B cell (primary cell): ENCODE measurements around the gene ABHD17C. TPM values are rescaled to one million over a fixed set of nuclear protein-coding genes. Genes with fewer than 3 reads are reported as not detected.

ENCODE experiments used
- ATAC-seq: fragments of 200-7000 bp; cut with Tn5 transposase; one replicate; pipeline ENCODE4 v1.10.0; 2021; ENCODE audit warnings: low read depth, mild to moderate bottlenecking, moderate number of reproducible peaks, moderate library complexity
- CTCF ChIA-PET: fragments of 350-600 bp; sonication (Branson Sonifier 250); formaldehyde crosslinking; loops from one replicate; lab custom pipeline; 2021; ENCODE audit warnings: antibody characterized with exemption, inconsistent platforms; lab: Charles Lee
- POLR2A ChIA-PET: fragments of 350-600 bp; sonication (Branson Sonifier 250); formaldehyde crosslinking; loops from one replicate; lab custom pipeline; 2021; ENCODE audit warnings: antibody characterized with exemption; lab: Charles Lee
- DNase-seq: peaks from one replicate; pipeline ENCODE4 v3.0.0; 2013
- H2AFZ ChIP-seq: 2 replicates; pipeline ENCODE4 v1.6.1; 2012; ENCODE audit warnings: mild to moderate bottlenecking, low read depth, low read length; ENCODE audit not compliant: insufficient read depth, poor library complexity, severe bottlenecking
- H3K27ac ChIP-seq, 2 donors: 1 replicate in 1 of 2; 2 replicates in 1 of 2; pipeline ENCODE4 v1.5.1; 2012 to 2013; ENCODE audit warnings: low read length in 2 of 2, mild to moderate bottlenecking in 2 of 2, moderate library complexity in 1 of 2
- H3K27me3 ChIP-seq, 4 experiments: fragments of 200-600 bp in 1 of 4; sonication (generic) in 1 of 4; replicated peaks in 1 of 4; 1 replicate in 2 of 4; 2 replicates in 2 of 4; pipeline versions ENCODE4 v1.6.1 to v1.7.0; 2013 to 2016; ENCODE audit warnings: low read length in 3 of 4, mild to moderate bottlenecking in 2 of 4, mixed read lengths in 1 of 4, moderate library complexity in 1 of 4; ENCODE audit not compliant: insufficient read depth in 4 of 4, control insufficient read depth in 3 of 4; ENCODE audit errors: control extremely low read depth in 1 of 4
- H3K36me3 ChIP-seq, 2 experiments: replicated peaks in 1 of 2; 1 replicate in 1 of 2; 2 replicates in 1 of 2; pipeline versions ENCODE4 v1.6.1 to v1.7.1; 2013; ENCODE audit warnings: low read length in 1 of 2; ENCODE audit not compliant: insufficient read depth in 2 of 2, control insufficient read depth in 1 of 2; ENCODE audit errors: control extremely low read depth in 1 of 2, extremely low read depth in 1 of 2
- H3K4me1 ChIP-seq, 2 donors: fragments of 200-600 bp in 1 of 2; sonication (generic) in 1 of 2; 1 replicate in 1 of 2; 2 replicates in 1 of 2; pipeline versions ENCODE4 v1.5.1 to v1.6.1; 2013 to 2017; ENCODE audit warnings: low read length in 2 of 2; ENCODE audit not compliant: control insufficient read depth in 2 of 2, insufficient read depth in 2 of 2
- H3K4me2 ChIP-seq: replicated peaks from 2 replicates; pipeline ENCODE3; 2012; ENCODE audit warnings: mild to moderate bottlenecking, low read depth, low read length; ENCODE audit not compliant: poor library complexity, severe bottlenecking
- H3K4me3 ChIP-seq, 5 experiments: fragments of 200-600 bp in 1 of 5; sonication (generic) in 1 of 5; 1 replicate in 3 of 5; 2 replicates in 2 of 5; pipeline versions ENCODE4 v1.5.1 to v1.7.0; 2011 to 2016; ENCODE audit warnings: low read length in 4 of 5, mild to moderate bottlenecking in 4 of 5, low read depth in 2 of 5, control low read depth in 1 of 5, moderate library complexity in 1 of 5; ENCODE audit not compliant: insufficient read depth in 1 of 5; ENCODE audit errors: control extremely low read depth in 1 of 5, extremely low read depth in 1 of 5
- H3K79me2 ChIP-seq: fragments of 200-600 bp; sonication (generic); one replicate; pipeline ENCODE4 v1.6.0; 2016; ENCODE audit warnings: low read length; ENCODE audit not compliant: control insufficient read depth, insufficient read depth
- H3K9ac ChIP-seq: fragments of 200-600 bp; sonication (generic); 2 replicates; pipeline ENCODE4 v1.6.1; 2017; ENCODE audit warnings: mild to moderate bottlenecking, low read length, moderate library complexity
- H3K9me3 ChIP-seq, 3 donors: one replicate each; pipeline versions ENCODE4 v1.6.1 to v1.7.1; 2013; ENCODE audit warnings: low read length in 2 of 3; ENCODE audit not compliant: control insufficient read depth in 2 of 3, insufficient read depth in 1 of 3; ENCODE audit errors: control extremely low read depth in 1 of 3
- H4K20me1 ChIP-seq: 2 replicates; pipeline ENCODE4 v1.6.0; 2012; ENCODE audit warnings: mild to moderate bottlenecking, low read length; ENCODE audit not compliant: insufficient read depth, control insufficient read depth, poor library complexity, severe bottlenecking
- H3K27ac Mint-ChIP-seq: one replicate; pipeline ENCODE4 v1.8.0; 2021; ENCODE audit warnings: mixed read lengths
- H3K27me3 Mint-ChIP-seq: one replicate; pipeline ENCODE4 v1.8.0; 2021; ENCODE audit warnings: mixed read lengths
- H3K4me1 Mint-ChIP-seq: one replicate; pipeline ENCODE4 v1.8.0; 2021; ENCODE audit warnings: mixed read lengths
- H3K4me3 Mint-ChIP-seq: one replicate; pipeline ENCODE4 v1.8.0; 2021; ENCODE audit warnings: mixed read lengths
- H3K9me3 Mint-ChIP-seq: one replicate; pipeline ENCODE4 v1.8.0; 2022; ENCODE audit warnings: mixed read lengths; ENCODE audit not compliant: insufficient read depth
- EZH2 ChIP-seq: IDR thresholded peaks from 2 replicates; pipeline ENCODE4 v1.6.1; 2012; ENCODE audit warnings: borderline replicate concordance, low read depth, mild to moderate bottlenecking, moderate library complexity, low read length; ENCODE audit not compliant: insufficient read depth, poor library complexity, severe bottlenecking
- WGBS: methylation state at CpG from one replicate; pipeline ENCODE4 v1.1.5; 2013; ENCODE audit warnings: missing lambda C conversion rate; ENCODE audit not compliant: insufficient coverage; 5-methylcytosine and 5-hydroxymethylcytosine counted together
- intact Hi-C: fragments of 100-400 bp; cut with micrococcal nuclease; formaldehyde crosslinking; loops from one replicate; pipeline ENCODE4 v1.10.0; 2022
- polyA plus RNA-seq: library from polyadenylated mRNA; depleted of rRNA; stranded (reverse); fragments of >200 nt; gene quantifications from 2 replicates; pipeline ENCODE4 v1.2.3, GENCODE V29; 2012
- total RNA-seq, 2 donors: library from RNA; stranded (reverse); fragments of 120-200 nt in 1 of 2; gene quantifications; 1 replicate in 1 of 2; 2 replicates in 1 of 2; pipeline versions ENCODE4 v1.2.3 to v1.2.4, GENCODE V29; 2013 to 2022
- TF ChIP-seq, protein P1 (sequence below): fragments of 200-600 bp; IDR thresholded peaks from one replicate; pipeline ENCODE4 v1.8.0; 2022; ENCODE audit warnings: antibody characterized with exemption, mild to moderate bottlenecking

ABHD17C gene
- total and polyA plus RNA-seq, 2 donors (not counting 1 experiment from before 2014, with no cell fraction given) = 0.78 to 1.9 TPM

DNA sequence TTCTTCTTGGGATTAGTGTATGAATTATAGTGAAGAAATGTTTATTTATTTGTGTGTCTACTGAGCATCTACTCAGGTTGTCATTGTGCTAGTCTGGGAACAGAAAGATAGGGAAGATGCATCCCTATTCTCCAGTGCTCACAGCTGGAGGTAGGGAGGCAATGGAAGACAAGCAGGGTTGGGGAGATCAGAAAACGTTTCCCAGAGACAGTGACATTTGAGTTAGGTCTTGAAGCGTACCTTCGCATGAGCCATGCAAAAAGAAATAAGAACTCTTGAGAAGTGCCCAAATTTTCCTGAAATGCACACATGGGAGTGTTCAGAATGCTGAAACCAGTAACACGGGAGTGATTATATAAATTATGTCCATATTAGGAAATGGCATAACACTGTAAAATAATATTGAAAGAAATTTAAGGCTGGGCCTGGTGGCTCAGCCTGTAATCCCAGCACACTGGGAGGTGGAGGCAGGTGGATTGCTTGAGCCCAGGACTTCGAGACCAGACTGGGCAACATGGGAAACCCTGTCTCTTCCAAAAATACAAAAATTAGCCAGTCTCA lies 78.8 kb downstream of the ABHD17C start:
- Mint-ChIP-seq H3K27me3 (peaks cover 14% of the 10 kb centered on the region), H3K4me1 (peaks cover 4% of the 10 kb centered on the region), H3K9me3 (no peaks in the 10 kb centered on the region), H3K4me3 (no peak overlapping the region), H3K27ac (no peak overlapping the region)
- no peak for ATAC-seq
- H3K9ac ChIP-seq = no peak overlapping the region
- H3K9me3 ChIP-seq = peaks cover 0 to 2% (median 0%) of the 10 kb centered on the region in 3 donors
- ChIA-PET CTCF (no interaction called here), POLR2A (no interaction called here)
- H4K20me1 ChIP-seq = no peaks in the 10 kb centered on the region
- intact Hi-C loops = no loop called here
- H3K27ac ChIP-seq = no peak overlapping the region
- TF ChIP-seq, protein P1, sequence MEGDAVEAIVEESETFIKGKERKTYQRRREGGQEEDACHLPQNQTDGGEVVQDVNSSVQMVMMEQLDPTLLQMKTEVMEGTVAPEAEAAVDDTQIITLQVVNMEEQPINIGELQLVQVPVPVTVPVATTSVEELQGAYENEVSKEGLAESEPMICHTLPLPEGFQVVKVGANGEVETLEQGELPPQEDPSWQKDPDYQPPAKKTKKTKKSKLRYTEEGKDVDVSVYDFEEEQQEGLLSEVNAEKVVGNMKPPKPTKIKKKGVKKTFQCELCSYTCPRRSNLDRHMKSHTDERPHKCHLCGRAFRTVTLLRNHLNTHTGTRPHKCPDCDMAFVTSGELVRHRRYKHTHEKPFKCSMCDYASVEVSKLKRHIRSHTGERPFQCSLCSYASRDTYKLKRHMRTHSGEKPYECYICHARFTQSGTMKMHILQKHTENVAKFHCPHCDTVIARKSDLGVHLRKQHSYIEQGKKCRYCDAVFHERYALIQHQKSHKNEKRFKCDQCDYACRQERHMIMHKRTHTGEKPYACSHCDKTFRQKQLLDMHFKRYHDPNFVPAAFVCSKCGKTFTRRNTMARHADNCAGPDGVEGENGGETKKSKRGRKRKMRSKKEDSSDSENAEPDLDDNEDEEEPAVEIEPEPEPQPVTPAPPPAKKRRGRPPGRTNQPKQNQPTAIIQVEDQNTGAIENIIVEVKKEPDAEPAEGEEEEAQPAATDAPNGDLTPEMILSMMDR = no peak
- no peak for TF ChIP-seq EZH2
- H3K4me1 ChIP-seq = peaks cover 0 to 2% of the 10 kb centered on the region in 2 donors
- no peak overlapping the region for H3K4me2 ChIP-seq
- no peaks in the 10 kb centered on the region for H3K36me3 ChIP-seq
- H3K27me3 ChIP-seq = peaks cover 0 to 23% (median 8%) of the 10 kb centered on the region in 4 experiments
- H3K79me2 ChIP-seq = no peaks in the 10 kb centered on the region
- no peak for DNase-seq
- H3K4me3 ChIP-seq = no peak overlapping the region
- H2AFZ ChIP-seq = no peak overlapping the region
- WGBS = 71% methylated on average over 3 of the region's 5 CpGs

DNA sequence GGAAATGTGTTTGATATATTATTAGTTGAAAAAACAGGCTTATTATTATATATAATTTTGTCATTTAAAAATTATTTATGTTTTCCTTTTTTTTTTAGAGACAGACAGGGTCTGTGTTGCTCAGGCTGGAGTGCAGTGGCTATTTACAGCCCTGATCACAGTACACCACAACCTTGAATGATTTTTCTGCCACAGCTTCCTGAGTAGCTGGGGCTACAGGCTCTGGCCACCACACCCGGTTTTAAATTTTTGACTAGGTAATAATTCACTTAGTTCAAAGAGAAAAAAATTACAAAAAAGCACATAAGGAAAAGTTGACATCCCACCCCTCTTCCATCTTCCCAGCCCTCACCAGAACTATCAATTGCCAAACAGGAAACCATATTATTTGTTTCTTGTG lies 79.4 kb downstream of the ABHD17C start:
- Histone ChIP-seq H3K27ac (no peak overlapping the region), H3K4me2 (no peak overlapping the region), H3K4me1 (peaks cover 4 to 7% of the 10 kb centered on the region in 2 donors), H2AFZ (no peak overlapping the region), H3K36me3 (no peaks in the 10 kb centered on the region), H3K9me3 (peaks cover 0 to 2% (median 0%) of the 10 kb centered on the region in 3 donors), H3K79me2 (no peaks in the 10 kb centered on the region), H4K20me1 (no peaks in the 10 kb centered on the region), H3K4me3 (no peak overlapping the region), H3K9ac (no peak overlapping the region), H3K27me3 (peaks cover 0 to 28% (median 10%) of the 10 kb centered on the region in 4 experiments)
- ATAC-seq = no peak
- TF ChIP-seq, protein P1 = no peak
- no peak for TF ChIP-seq EZH2
- no CpG with 5 or more reads among the region's 1 CpG for WGBS
- no peak for DNase-seq
- intact Hi-C loops = no loop called here
- Mint-ChIP-seq H3K27ac (no peak overlapping the region), H3K27me3 (peaks cover 14% of the 10 kb centered on the region), H3K4me3 (no peak overlapping the region), H3K4me1 (peaks cover 4% of the 10 kb centered on the region), H3K9me3 (no peaks in the 10 kb centered on the region)
- CTCF ChIA-PET = interaction anchor here (3.9 kb wide), 1 partner anchor 318 kb away, joined by 69 read pairs; no protein-coding TSS in a partner anchor
- POLR2A ChIA-PET = no interaction called here
